Endothelial cell of umbilical vein (primary cell): ENCODE measurements around the gene SPAG5. TPM values are rescaled to one million over a fixed set of nuclear protein-coding genes. Genes with fewer than 3 reads are reported as not detected.

Experiments
- BruUV-seq: library from RNA; stranded (reverse); fragments of 400-500 nt; replicated peaks from 2 replicates; lab custom pipeline; 2021; lab: Mats Ljungman, UMichigan
- CTCF ChIA-PET: fragments of 300-600, 350-600 bp; sonication (Branson Sonifier 250); formaldehyde crosslinking; loops from one replicate; lab custom pipeline; 2021; ENCODE audit warnings: antibody characterized with exemption, inconsistent platforms; lab: Charles Lee
- POLR2A ChIA-PET: fragments of 300-600, 350-600 bp; sonication (Branson Sonifier 250); formaldehyde crosslinking; loops from one replicate; lab custom pipeline; 2021; ENCODE audit warnings: antibody characterized with exemption, inconsistent platforms; lab: Charles Lee
- DNase-seq: peaks from one replicate; pipeline ENCODE4 v3.0.0-alpha.2; 2011; ENCODE audit warnings: low read depth, low spot score
- FAIRE-seq: peaks from 2 replicates; lab custom pipeline; 2011; peaks lifted over from hg19 to GRCh38; lab: Jason Lieb, UNC
- H2AFZ ChIP-seq: 2 replicates; pipeline ENCODE4 v1.6.0; 2012; ENCODE audit warnings: low read depth, low read length, control low read depth, inconsistent platforms
- H3K27ac ChIP-seq: 2 replicates; pipeline ENCODE4 v1.5.1; 2011; ENCODE audit warnings: low read depth, mild to moderate bottlenecking, control low read depth, low read length, moderate library complexity; ENCODE audit not compliant: insufficient read depth
- H3K27me3 ChIP-seq, 2 experiments: 2 replicates each; pipeline versions ENCODE4 v1.6.0 to v1.6.1; 2011; ENCODE audit warnings: low read length in 2 of 2, mixed read lengths in 1 of 2; ENCODE audit not compliant: control insufficient read depth in 2 of 2, insufficient read depth in 2 of 2
- H3K36me3 ChIP-seq, 2 experiments: 2 replicates in 1 of 2; 3 replicates in 1 of 2; pipeline ENCODE4 v1.5.1; 2011; ENCODE audit warnings: low read length in 2 of 2, mild to moderate bottlenecking in 1 of 2, moderate library complexity in 1 of 2; ENCODE audit not compliant: control insufficient read depth in 2 of 2, insufficient read depth in 2 of 2; ENCODE audit errors: extremely low read depth in 1 of 2
- H3K4me1 ChIP-seq: 3 replicates; pipeline ENCODE4 v1.5.1; 2011; ENCODE audit warnings: mild to moderate bottlenecking, low read length; ENCODE audit not compliant: control insufficient read depth, insufficient read depth; ENCODE audit errors: extremely low read depth
- H3K4me2 ChIP-seq: 2 replicates; pipeline ENCODE4 v1.6.1; 2011; ENCODE audit warnings: low read length, control low read depth, mixed read lengths; ENCODE audit not compliant: insufficient read depth
- H3K4me3 ChIP-seq, 3 experiments: fragments of 200-600 bp in 1 of 3; sonication (generic), shearing (Covaris generic) in 1 of 3; replicated peaks in 1 of 3; 2 replicates each; pipeline ENCODE4 v1.5.1; 2011 to 2016; ENCODE audit warnings: control low read depth in 3 of 3, low read length in 3 of 3, mild to moderate bottlenecking in 2 of 3, inconsistent platforms in 1 of 3, low read depth in 1 of 3, moderate library complexity in 1 of 3; ENCODE audit not compliant: insufficient read depth in 1 of 3
- H3K79me2 ChIP-seq: 2 replicates; pipeline ENCODE4 v1.6.0; 2012; ENCODE audit warnings: low read length, inconsistent platforms; ENCODE audit not compliant: control insufficient read depth, insufficient read depth
- H3K9ac ChIP-seq: replicated peaks from 2 replicates; pipeline ENCODE3; 2011; ENCODE audit warnings: low read length, control low read depth; ENCODE audit not compliant: insufficient read depth; ENCODE audit errors: extremely low read depth
- H3K9me1 ChIP-seq: replicated peaks from 3 replicates; pipeline ENCODE4 v1.6.0; 2011; ENCODE audit warnings: mild to moderate bottlenecking, low read length; ENCODE audit not compliant: control insufficient read depth, insufficient read depth; ENCODE audit errors: extremely low read depth
- H3K9me3 ChIP-seq: replicated peaks from 2 replicates; pipeline ENCODE4 v1.5.1; 2012; ENCODE audit warnings: low read length, inconsistent platforms; ENCODE audit not compliant: control insufficient read depth, insufficient read depth
- H4K20me1 ChIP-seq: replicated peaks from 2 replicates; pipeline ENCODE3; 2011; ENCODE audit warnings: mild to moderate bottlenecking, low read length; ENCODE audit not compliant: control insufficient read depth, insufficient read depth; ENCODE audit errors: extremely low read depth
- CTCF ChIP-seq, 2 donors: IDR thresholded peaks; 1 replicate in 1 of 2; 2 replicates in 1 of 2; pipeline ENCODE4 v1.5.1; 2011; ENCODE audit warnings: low read length in 2 of 2, mild to moderate bottlenecking in 2 of 2, moderate library complexity in 2 of 2, control low read depth in 1 of 2, inconsistent platforms in 1 of 2, low read depth in 1 of 2; ENCODE audit not compliant: insufficient read depth in 1 of 2; ENCODE audit errors: extremely low read depth in 1 of 2
- EZH2 ChIP-seq: IDR thresholded peaks from 2 replicates; pipeline ENCODE4 v1.6.1; 2012; ENCODE audit warnings: borderline replicate concordance, low read depth, mild to moderate bottlenecking, moderate library complexity, low read length, inconsistent platforms; ENCODE audit not compliant: severe bottlenecking
- FOS ChIP-seq: IDR thresholded peaks from 2 replicates; pipeline ENCODE4 v1.6.1; 2011; ENCODE audit warnings: mild to moderate bottlenecking, low read length, moderate library complexity, borderline replicate concordance; ENCODE audit not compliant: insufficient read depth
- GATA2 ChIP-seq: IDR thresholded peaks from 2 replicates; pipeline ENCODE4 v1.7.0; 2011; ENCODE audit warnings: low read depth, mild to moderate bottlenecking, moderate library complexity, mixed read lengths, low read length; ENCODE audit not compliant: insufficient read length, insufficient read depth
- JUN ChIP-seq: IDR thresholded peaks from 2 replicates; pipeline ENCODE4 v1.6.1; 2011; ENCODE audit warnings: borderline replicate concordance, low read depth; ENCODE audit not compliant: insufficient read length, insufficient read depth
- MAX ChIP-seq: IDR thresholded peaks from 2 replicates; pipeline ENCODE4 v1.6.1; 2011; ENCODE audit not compliant: insufficient read depth, insufficient read length
- MYC ChIP-seq: IDR thresholded peaks from one replicate; pipeline ENCODE4 v1.6.1; 2011; ENCODE audit warnings: mild to moderate bottlenecking, low read depth, low read length
- POLR2A ChIP-seq: IDR thresholded peaks from 2 replicates; pipeline ENCODE4 v1.6.1; 2012; ENCODE audit warnings: low read depth, mild to moderate bottlenecking, control low read depth, low read length
- POLR2AphosphoS5 ChIP-seq: IDR thresholded peaks from 2 replicates; pipeline ENCODE4 v1.6.1; 2012; ENCODE audit warnings: low read depth, mild to moderate bottlenecking, control low read depth, low read length, moderate library complexity; ENCODE audit not compliant: insufficient read depth
- dilution Hi-C: fragments of 300-500 bp; cut with MboI; formaldehyde crosslinking; loops from one replicate; pipeline ENCODE4 v1.15.0; 2019; ENCODE audit warnings: low sequenced_read_pairs; ENCODE audit not compliant: extremely low pct_ligation_motif_present
- intact Hi-C: fragments of 100-400 bp; cut with micrococcal nuclease; formaldehyde crosslinking; loops from one replicate; pipeline ENCODE4 v1.10.0; 2022
- polyA plus RNA-seq, 4 experiments: library from polyadenylated mRNA; depleted of rRNA in 3 of 4; stranded (reverse) in 3 of 4; unstranded in 1 of 4; fragments of >200 nt; gene quantifications; 2 replicates each; pipeline versions ENCODE4 v1.2.1 to v1.2.3, GENCODE V29; 2011 to 2012; ENCODE audit warnings: missing spikeins in 1 of 4
- total RNA-seq: library from RNA; stranded (reverse); gene quantifications from 2 replicates; pipeline ENCODE4 v1.2.3, GENCODE V29; 2021

SPAG5 gene
- total and polyA plus RNA-seq, 2 donors (not counting 3 experiments of a cell fraction or from before 2014, with no cell fraction given), result 31.7 to 85.4 TPM

- H3K36me3 ChIP-seq, result no peaks in the 10 kb centered on the region
- H3K9ac ChIP-seq, result no peak overlapping the region
- FAIRE-seq (no peak), DNase-seq (no peak)
- no peaks in the 10 kb centered on the region for H4K20me1 ChIP-seq
- H3K9me1 ChIP-seq, result no peaks in the 10 kb centered on the region
- no peaks in the 10 kb centered on the region for H3K79me2 ChIP-seq
- H3K9me3 ChIP-seq, result no peaks in the 10 kb centered on the region
- H2AFZ ChIP-seq, result no peak overlapping the region
- H3K27me3 ChIP-seq, result peaks cover 0 to 2% of the 10 kb centered on the region in 2 experiments
- intact Hi-C loops, result no loop called here
- ChIA-PET CTCF (no interaction called here), POLR2A (no interaction called here)
- BruUV-seq, result no TSS peak
- H3K4me3 ChIP-seq, result no peak overlapping the region
- H3K27ac ChIP-seq, result no peak overlapping the region
- dilution Hi-C loops, result no loop called here
- no peak overlapping the region for H3K4me2 ChIP-seq
- TF ChIP-seq CTCF (IDR thresholded peaks at IDR 0.05; ENCODE audit: extremely low read depth in 1 of 2, insufficient read depth in 1 of 2, low read depth in 1 of 2, low read length in 2 of 2) (no peak), MYC (no peak), POLR2AphosphoS5 (no peak), MAX (no peak), GATA2 (no peak), POLR2A (no peak), EZH2 (no peak), JUN (no peak), FOS (no peak)
- no peaks in the 10 kb centered on the region for H3K4me1 ChIP-seq
Measured at GRCh38 chr17:28533091-28533807, 65.6 kb downstream of the SPAG5 start.
